Heart right ventricle (tissue), 16 donors: ENCODE measurements around the gene DCDC2. TPM values are rescaled to one million over a fixed set of nuclear protein-coding genes. Genes with fewer than 3 reads are reported as not detected.
"Not testable (repeated sequence)": the region's sequence is repeated elsewhere in the genome, so short reads cannot be mapped to it uniquely, and the experiment has no call there.

Source experiments
- ATAC-seq, 8 donors: fragments of 200-7000 bp; cut with Tn5 transposase; one replicate each; pipeline ENCODE4 v1.9.1; 2020; ENCODE audit warnings: mild to moderate bottlenecking in 8 of 8, moderate library complexity in 8 of 8, moderate number of reproducible peaks in 1 of 8
- DNase-seq, 2 donors: peaks; one replicate each; pipeline ENCODE4 v3.0.0-alpha.2; 2020
- H3K27ac ChIP-seq, 10 donors: fragments of 200-600 bp; sonication (generic) in 2 of 10; one replicate each; pipeline versions ENCODE4 v1.5.0 to v1.8.0; 2020 to 2022; ENCODE audit warnings: mild to moderate bottlenecking in 3 of 10
- H3K27me3 ChIP-seq, 7 donors: fragments of 200-600 bp; one replicate each; pipeline ENCODE4 v1.8.0; 2021 to 2022; ENCODE audit warnings: mild to moderate bottlenecking in 2 of 7
- H3K36me3 ChIP-seq, 9 donors: fragments of 200-600 bp; sonication (generic) in 1 of 9; one replicate each; pipeline versions ENCODE4 v1.5.0 to v1.8.0; 2020 to 2022; ENCODE audit warnings: mild to moderate bottlenecking in 2 of 9
- H3K4me1 ChIP-seq, 9 donors: fragments of 200-600 bp; sonication (generic) in 1 of 9; one replicate each; pipeline versions ENCODE4 v1.5.0 to v1.8.0; 2020 to 2022; ENCODE audit warnings: mild to moderate bottlenecking in 4 of 9
- H3K4me3 ChIP-seq, 10 donors: fragments of 200-600 bp; sonication (generic) in 2 of 10; one replicate each; pipeline versions ENCODE4 v1.5.0 to v1.8.0; 2020 to 2022; ENCODE audit warnings: mild to moderate bottlenecking in 7 of 10, moderate library complexity in 2 of 10
- H3K9me3 ChIP-seq, 11 donors: fragments of 200-600 bp in 10 of 11; sonication (generic) in 2 of 11; one replicate each; pipeline versions ENCODE4 v1.5.0 to v1.8.0; 2013 to 2022; ENCODE audit warnings: mild to moderate bottlenecking in 2 of 11, control low read depth in 1 of 11, moderate library complexity in 1 of 11
- WGBS, 2 donors: extraction: QIAGEN DNeasy Blood & Tissue Kit; methylation state at CpG; one replicate each; pipeline ENCODE4 v1.1.7; 2013; ENCODE audit warnings: inconsistent platforms in 1 of 2; 5-methylcytosine and 5-hydroxymethylcytosine counted together
- intact Hi-C, 10 donors: fragments of 100-400 bp; cut with DNase I; formaldehyde crosslinking; loops; one replicate each; pipeline versions ENCODE4 v1.11.1 to v1.14.2; 2022
- polyA plus RNA-seq, 2 donors: library from polyadenylated mRNA; stranded (reverse); fragments of 200-250 nt; gene quantifications; one replicate each; pipeline ENCODE4 v1.2.3, GENCODE V29; 2013
- total RNA-seq, 10 donors: library from RNA; stranded (reverse); fragmentation: NEBNext Ultra II Directional in 3 of 10; extraction: Animal tissue kit (Norgen Biotek cat#: 25700) in 3 of 10; gene quantifications; one replicate each; pipeline versions ENCODE4 v1.2.1 to v1.2.4, GENCODE V29; 2021 to 2023
- TF ChIP-seq, protein P1 (sequence below), 9 donors: fragments of 200-600 bp; sonication (generic) in 2 of 9; IDR thresholded peaks; one replicate each; pipeline versions ENCODE4 v1.5.0 to v1.8.0; 2021 to 2022; ENCODE audit warnings: antibody characterized with exemption in 9 of 9, mild to moderate bottlenecking in 5 of 9, moderate library complexity in 1 of 9
- donor health status: Arrhythmogenic right ventricular cardiomyopathy.
- donor health status: ischemic (EF 13 %, LVEDD 7.1; RV severe dilation, severe dysfunction).
- donor health status: healthy with polysubstance abuse.
- donor health status: DM: no; HTN: yes; CAD: no.
- donor health status: DM: no; HTN: no; CAD: no.
- donor health status: ischemic (EF 25% LVEDD 6.9; RV normal size, moderate dysfunction).
- donor health status: ischemic (EF 25% LVEDD 5.7; RV mildly dilated, moderate dysfunction).
- donor health status: healthy.
- donor health status: DM: yes; HTN: yes; CAD: no.
- donor health status: Ischemic cardiomyopathy.
- donor health status: ischemic (EF 35%, LVEDD 5.7; RV mildly dilated, moderate dysfunction).
- donor health status: nonischemic (EF 11% LVEDD 7.7; RV severe dilation, severe dysfunction).
- donor health status: DM: yes; HTN: yes; CAD: no.
- donor health status: PGD.
- donor health status: ischemic (EF 29% LVEDD 5.4; RV normal size, mild dysfunction).
- donor health status: nonischemic (EF 23%, LVEDD 6.1; RV moderate dilation, normal function).

The DCDC2 gene
- total and polyA plus RNA-seq, 12 donors, result 0.06 TPM; not detected in 11

GRCh38 chr6:24146871-24147270, 211.0 kb downstream of the DCDC2 start:
- TF ChIP-seq, protein P1, sequence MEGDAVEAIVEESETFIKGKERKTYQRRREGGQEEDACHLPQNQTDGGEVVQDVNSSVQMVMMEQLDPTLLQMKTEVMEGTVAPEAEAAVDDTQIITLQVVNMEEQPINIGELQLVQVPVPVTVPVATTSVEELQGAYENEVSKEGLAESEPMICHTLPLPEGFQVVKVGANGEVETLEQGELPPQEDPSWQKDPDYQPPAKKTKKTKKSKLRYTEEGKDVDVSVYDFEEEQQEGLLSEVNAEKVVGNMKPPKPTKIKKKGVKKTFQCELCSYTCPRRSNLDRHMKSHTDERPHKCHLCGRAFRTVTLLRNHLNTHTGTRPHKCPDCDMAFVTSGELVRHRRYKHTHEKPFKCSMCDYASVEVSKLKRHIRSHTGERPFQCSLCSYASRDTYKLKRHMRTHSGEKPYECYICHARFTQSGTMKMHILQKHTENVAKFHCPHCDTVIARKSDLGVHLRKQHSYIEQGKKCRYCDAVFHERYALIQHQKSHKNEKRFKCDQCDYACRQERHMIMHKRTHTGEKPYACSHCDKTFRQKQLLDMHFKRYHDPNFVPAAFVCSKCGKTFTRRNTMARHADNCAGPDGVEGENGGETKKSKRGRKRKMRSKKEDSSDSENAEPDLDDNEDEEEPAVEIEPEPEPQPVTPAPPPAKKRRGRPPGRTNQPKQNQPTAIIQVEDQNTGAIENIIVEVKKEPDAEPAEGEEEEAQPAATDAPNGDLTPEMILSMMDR (IDR thresholded peaks at IDR 0.05), result no peak

DNA sequence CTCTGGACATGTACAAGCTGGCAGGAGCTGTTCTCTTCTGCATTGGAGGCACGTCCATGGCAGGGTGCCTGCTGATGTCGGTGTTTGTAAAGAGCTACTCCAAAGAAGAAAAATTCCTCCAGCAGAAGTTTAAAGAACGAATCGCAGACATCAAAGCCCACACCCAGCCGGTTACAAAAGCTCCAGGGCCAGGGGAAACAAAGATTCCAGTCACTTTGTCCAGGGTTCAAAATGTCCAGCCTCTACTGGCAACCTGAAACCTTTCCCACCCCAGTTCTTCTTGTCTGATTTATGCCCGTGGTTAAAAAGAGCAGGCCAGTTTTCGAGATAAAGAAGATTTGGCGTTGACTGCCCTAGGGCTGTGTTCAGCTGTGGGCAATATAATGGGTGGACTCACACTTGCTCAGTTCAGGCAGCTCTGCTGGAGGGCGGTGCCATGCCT, 212.1 kb downstream of the DCDC2 start:
- no peak for ATAC-seq
- Histone ChIP-seq H3K9me3 (peaks cover 0 to 6% (median 0%) of the 10 kb centered on the region in 11 donors), H3K27me3 (peaks cover 0 to 13% (median 0%) of the 10 kb centered on the region in 7 donors), H3K4me1 (peaks cover 0 to 8% (median 0%) of the 10 kb centered on the region in 9 donors), H3K36me3 (no peaks in the 10 kb centered on the region), H3K4me3 (no peak overlapping the region), H3K27ac (no peak overlapping the region)
- 68 to 70% methylated on average over 9 of the region's 9 CpGs for WGBS, 2 donors
- intact Hi-C loops, result no loop called here
- DNase-seq, result no peak
- TF ChIP-seq, protein P1 (IDR thresholded peaks at IDR 0.05), result no peak

More at GRCh38 chr6:24146871-24147270, 211.0 kb downstream of the DCDC2 start:
- no peak overlapping the region for H3K4me3 ChIP-seq
- H3K9me3 ChIP-seq, result peaks cover 0 to 8% (median 0%) of the 10 kb centered on the region in 11 donors
- no peak for DNase-seq
- intact Hi-C loops, result no loop called here
- no peak for ATAC-seq
- WGBS, 2 donors, result 89 to 90% methylated on average over 3 of the region's 3 CpGs
- no peaks in the 10 kb centered on the region for H3K4me1 ChIP-seq
- H3K27ac ChIP-seq, result no peak overlapping the region
- H3K27me3 ChIP-seq, result peaks cover 0 to 13% (median 0%) of the 10 kb centered on the region in 7 donors
- no peaks in the 10 kb centered on the region for H3K36me3 ChIP-seq

- ATAC-seq, H3K27ac ChIP-seq, H3K27me3 ChIP-seq, H3K36me3 ChIP-seq, intact Hi-C loops, H3K9me3 ChIP-seq, DNase-seq, H3K4me3 ChIP-seq: not testable (repeated sequence)
- WGBS, 2 donors, result 92% methylated on average over 8 of the region's 8 CpGs
- peaks cover 0 to 12% (median 0%) of the 10 kb centered on the region in 9 donors for H3K4me1 ChIP-seq
These were observed 215.1 kb downstream of the DCDC2 start for GRCh38 chr6:24142733-24143132.

DNA sequence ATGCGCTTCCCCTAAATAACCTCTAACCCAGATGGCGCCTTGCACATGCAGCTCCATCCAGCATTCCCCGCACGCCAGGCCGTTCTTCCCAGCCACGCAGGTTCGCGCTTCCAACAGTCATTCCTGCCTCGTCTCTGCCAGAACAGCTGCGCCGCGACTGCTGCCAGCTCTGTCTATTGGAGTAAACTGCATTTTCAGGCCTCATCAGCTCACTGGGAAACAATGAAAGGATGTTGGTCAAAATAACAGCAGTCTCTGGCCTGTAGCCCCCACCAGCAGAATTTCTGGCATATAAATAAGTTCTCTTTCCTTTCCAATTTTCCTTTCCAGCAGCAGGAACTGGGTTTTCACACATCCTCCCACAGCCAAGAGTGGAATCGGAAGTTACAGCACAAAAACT, 217.3 kb downstream of the DCDC2 start:
- DNase-seq (peak; percentile 39 to 41), ATAC-seq (peak in 7 of 8 donors; percentile 61 to 92 (median 83))
- Histone ChIP-seq H3K9me3 (peaks cover 0 to 6% (median 0%) of the 10 kb centered on the region in 11 donors), H3K36me3 (no peaks in the 10 kb centered on the region), H3K27ac (no peak overlapping the region), H3K4me3 (no peak overlapping the region), H3K4me1 (peaks cover 0 to 12% (median 0%) of the 10 kb centered on the region in 9 donors), H3K27me3 (peaks cover 0 to 6% (median 0%) of the 10 kb centered on the region in 7 donors)
- TF ChIP-seq, protein P1 (IDR thresholded peaks at IDR 0.05), result no peak
- 49 to 65% methylated on average over 13 of the region's 13 CpGs for WGBS, 2 donors
- intact Hi-C loops, result no loop called here

DNA sequence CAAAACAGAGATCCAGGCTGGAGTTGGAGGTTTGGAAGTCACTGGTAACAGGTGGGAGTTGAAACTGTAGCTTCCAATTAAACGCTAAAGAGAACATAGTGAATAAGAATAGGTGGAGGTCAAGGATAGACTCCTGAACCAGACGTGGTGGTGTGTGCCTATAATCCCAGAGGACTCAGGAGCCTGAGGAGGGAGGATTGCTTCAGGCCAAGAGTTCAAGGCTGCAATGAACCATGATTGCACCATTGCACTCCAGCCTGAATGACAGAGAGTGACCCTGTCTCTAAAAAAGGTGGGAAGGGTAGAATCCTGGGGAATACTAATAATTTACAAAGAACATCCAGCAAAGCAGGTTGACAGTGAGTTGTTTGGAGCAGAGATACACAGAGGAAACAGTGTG, 218.2 kb downstream of the DCDC2 start:
- no peaks in the 10 kb centered on the region for H3K36me3 ChIP-seq
- TF ChIP-seq, protein P1 (IDR thresholded peaks at IDR 0.05), result no peak
- DNase-seq, result no peak
- peaks cover 0 to 8% (median 0%) of the 10 kb centered on the region in 7 donors for H3K27me3 ChIP-seq
- H3K27ac ChIP-seq, result no peak overlapping the region
- no peak overlapping the region for H3K4me3 ChIP-seq
- no peak for ATAC-seq
- intact Hi-C loops, result no loop called here
- 66 to 70% methylated on average over 2 of the region's 2 CpGs for WGBS, 2 donors
- peaks cover 0 to 6% (median 0%) of the 10 kb centered on the region in 11 donors for H3K9me3 ChIP-seq
- peaks cover 0 to 12% (median 0%) of the 10 kb centered on the region in 9 donors for H3K4me1 ChIP-seq
